Osteocyte (in vitro differentiated cells): Measurements from ENCODE around the gene PICALM. TPM values are rescaled to one million over a fixed set of nuclear protein-coding genes. Genes with fewer than 3 reads are reported as not detected.

Source experiments
- DNase-seq: peaks from one replicate; pipeline ENCODE4 v3.0.0; 2021; ENCODE audit warnings: mixed read lengths; ENCODE audit not compliant: unreplicated experiment; ENCODE audit errors: extremely low spot score
- H3K27ac Mint-ChIP-seq: one replicate; pipeline ENCODE4 v1.8.0; 2021; ENCODE audit warnings: mild to moderate bottlenecking, mixed read lengths; ENCODE audit not compliant: unreplicated experiment
- H3K27me3 Mint-ChIP-seq: one replicate; pipeline ENCODE4 v1.8.0; 2021; ENCODE audit warnings: mixed read lengths; ENCODE audit not compliant: unreplicated experiment
- H3K36me3 Mint-ChIP-seq: one replicate; pipeline ENCODE4 v1.8.0; 2021; ENCODE audit warnings: mixed read lengths; ENCODE audit not compliant: unreplicated experiment
- H3K4me1 Mint-ChIP-seq: one replicate; pipeline ENCODE4 v1.8.0; 2021; ENCODE audit warnings: mixed read lengths; ENCODE audit not compliant: unreplicated experiment
- H3K4me3 Mint-ChIP-seq: one replicate; pipeline ENCODE4 v1.8.0; 2021; ENCODE audit warnings: mild to moderate bottlenecking, moderate library complexity, mixed read lengths; ENCODE audit not compliant: unreplicated experiment
- H3K9me3 Mint-ChIP-seq: one replicate; pipeline ENCODE4 v1.8.0; 2021; ENCODE audit warnings: mixed read lengths; ENCODE audit not compliant: unreplicated experiment
- total RNA-seq: library from RNA; stranded (reverse); gene quantifications from 2 replicates; pipeline ENCODE4 v1.2.1, GENCODE V29; 2021
- TF ChIP-seq, protein P1 (sequence below): fragments of 200-600 bp; sonication (generic); IDR thresholded peaks from 2 replicates; pipeline ENCODE4 v1.5.0; 2021; ENCODE audit warnings: antibody characterized with exemption, mild to moderate bottlenecking, moderate library complexity

The PICALM gene
- total RNA-seq, 1 donor from 2014 or later = 267 TPM

GRCh38 chr11:86040919-86041850 lies 27.7 kb downstream of the PICALM start:
- DNase-seq = no peak
- Mint-ChIP-seq H3K27ac (peak overlapping the region; percentile 71), H3K9me3 (no peaks in the 10 kb centered on the region), H3K4me1 (peaks cover 59% of the 10 kb centered on the region), H3K36me3 (peaks cover 11% of the 10 kb centered on the region), H3K27me3 (no peaks in the 10 kb centered on the region), H3K4me3 (no peak overlapping the region)
- TF ChIP-seq, protein P1, sequence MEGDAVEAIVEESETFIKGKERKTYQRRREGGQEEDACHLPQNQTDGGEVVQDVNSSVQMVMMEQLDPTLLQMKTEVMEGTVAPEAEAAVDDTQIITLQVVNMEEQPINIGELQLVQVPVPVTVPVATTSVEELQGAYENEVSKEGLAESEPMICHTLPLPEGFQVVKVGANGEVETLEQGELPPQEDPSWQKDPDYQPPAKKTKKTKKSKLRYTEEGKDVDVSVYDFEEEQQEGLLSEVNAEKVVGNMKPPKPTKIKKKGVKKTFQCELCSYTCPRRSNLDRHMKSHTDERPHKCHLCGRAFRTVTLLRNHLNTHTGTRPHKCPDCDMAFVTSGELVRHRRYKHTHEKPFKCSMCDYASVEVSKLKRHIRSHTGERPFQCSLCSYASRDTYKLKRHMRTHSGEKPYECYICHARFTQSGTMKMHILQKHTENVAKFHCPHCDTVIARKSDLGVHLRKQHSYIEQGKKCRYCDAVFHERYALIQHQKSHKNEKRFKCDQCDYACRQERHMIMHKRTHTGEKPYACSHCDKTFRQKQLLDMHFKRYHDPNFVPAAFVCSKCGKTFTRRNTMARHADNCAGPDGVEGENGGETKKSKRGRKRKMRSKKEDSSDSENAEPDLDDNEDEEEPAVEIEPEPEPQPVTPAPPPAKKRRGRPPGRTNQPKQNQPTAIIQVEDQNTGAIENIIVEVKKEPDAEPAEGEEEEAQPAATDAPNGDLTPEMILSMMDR = no peak

GRCh38 chr11:86039094-86039493 lies 29.8 kb downstream of the PICALM start:
- no peak overlapping the region for H3K4me3 Mint-ChIP-seq
- no peak for DNase-seq
- H3K4me1 Mint-ChIP-seq = peaks cover 62% of the 10 kb centered on the region
- no peak overlapping the region for H3K27ac Mint-ChIP-seq
- TF ChIP-seq, protein P1 = no peak
- no peaks in the 10 kb centered on the region for H3K9me3 Mint-ChIP-seq
- no peaks in the 10 kb centered on the region for H3K27me3 Mint-ChIP-seq
- H3K36me3 Mint-ChIP-seq = peaks cover 11% of the 10 kb centered on the region

DNA sequence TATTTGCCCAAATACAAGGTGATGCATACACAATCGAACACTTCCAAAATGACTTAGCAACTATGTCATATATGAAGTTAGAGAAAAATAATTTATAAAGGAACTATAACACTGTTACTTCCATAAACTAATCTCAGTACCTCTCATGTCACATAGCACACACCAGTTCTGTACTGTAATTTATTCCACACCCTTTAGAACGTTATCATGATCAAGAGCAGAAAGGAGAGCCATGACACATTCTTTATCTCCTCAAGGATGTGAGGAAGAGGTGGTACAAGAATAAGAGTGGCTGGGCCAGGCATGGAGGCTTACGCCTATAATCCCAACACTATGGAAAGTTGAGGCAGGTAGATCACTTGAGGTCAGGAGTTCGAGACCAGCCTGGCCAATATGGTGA lies 31.1 kb downstream of the PICALM start:
- TF ChIP-seq, protein P1 = no peak
- H3K9me3 Mint-ChIP-seq = no peaks in the 10 kb centered on the region
- peaks cover 60% of the 10 kb centered on the region for H3K4me1 Mint-ChIP-seq
- no peak overlapping the region for H3K4me3 Mint-ChIP-seq
- DNase-seq = no peak
- no peaks in the 10 kb centered on the region for H3K27me3 Mint-ChIP-seq
- H3K27ac Mint-ChIP-seq = no peak overlapping the region
- peaks cover 11% of the 10 kb centered on the region for H3K36me3 Mint-ChIP-seq

GRCh38 chr11:86035920-86036319 lies 33.0 kb downstream of the PICALM start:
- no peak overlapping the region for H3K27ac Mint-ChIP-seq
- no peaks in the 10 kb centered on the region for H3K27me3 Mint-ChIP-seq
- H3K36me3 Mint-ChIP-seq = peaks cover 17% of the 10 kb centered on the region
- no peaks in the 10 kb centered on the region for H3K9me3 Mint-ChIP-seq
- no peak overlapping the region for H3K4me3 Mint-ChIP-seq
- peaks cover 57% of the 10 kb centered on the region for H3K4me1 Mint-ChIP-seq
- TF ChIP-seq, protein P1 = no peak
- no peak for DNase-seq

GRCh38 chr11:86035164-86035563 lies 33.7 kb downstream of the PICALM start:
- Mint-ChIP-seq H3K36me3 (peaks cover 17% of the 10 kb centered on the region), H3K27ac (no peak overlapping the region), H3K4me1 (peaks cover 52% of the 10 kb centered on the region), H3K4me3 (no peak overlapping the region), H3K9me3 (no peaks in the 10 kb centered on the region), H3K27me3 (no peaks in the 10 kb centered on the region)
- TF ChIP-seq, protein P1 = no peak
- no peak for DNase-seq
